Heart left ventricle (tissue), 16 donors: ENCODE results near the gene CBLB. TPM values are rescaled to one million over a fixed set of nuclear protein-coding genes. Genes with fewer than 3 reads are reported as not detected.
A peak's percentile ranks its signal among the peaks of the same experiment; 100 is the strongest.

ENCODE experiments used
- ATAC-seq, 4 donors: fragments of 200-7000 bp; cut with Tn5 transposase; one replicate each; pipeline ENCODE4 v1.9.1; 2020 to 2022; ENCODE audit warnings: moderate library complexity in 4 of 4, mild to moderate bottlenecking in 3 of 4, moderate number of reproducible peaks in 1 of 4
- DNase-seq, 5 donors: peaks; one replicate each; pipeline ENCODE4 v3.0.0-alpha.2; 2020
- H3K27ac ChIP-seq, 12 donors: fragments of 200-600 bp; sonication (generic) in 4 of 12; one replicate each; pipeline versions ENCODE4 v1.5.0 to v1.8.0; 2016 to 2022; ENCODE audit warnings: mild to moderate bottlenecking in 2 of 12
- H3K27me3 ChIP-seq, 9 donors: fragments of 200-600 bp; sonication (generic) in 2 of 9; one replicate each; pipeline versions ENCODE4 v1.5.1 to v1.8.0; 2016 to 2022; ENCODE audit warnings: mild to moderate bottlenecking in 3 of 9
- H3K36me3 ChIP-seq, 9 donors: fragments of 200-600 bp; sonication (generic) in 2 of 9; one replicate each; pipeline versions ENCODE4 v1.5.0 to v1.8.0; 2018 to 2022; ENCODE audit warnings: mild to moderate bottlenecking in 2 of 9
- H3K4me1 ChIP-seq, 12 donors: fragments of 200-600 bp; sonication (generic) in 4 of 12; one replicate each; pipeline versions ENCODE4 v1.5.0 to v1.8.0; 2016 to 2022; ENCODE audit warnings: mild to moderate bottlenecking in 3 of 12
- H3K4me3 ChIP-seq, 12 donors: fragments of 200-600 bp; sonication (generic) in 4 of 12; one replicate each; pipeline versions ENCODE4 v1.5.0 to v1.8.0; 2017 to 2022; ENCODE audit warnings: mild to moderate bottlenecking in 9 of 12, moderate library complexity in 4 of 12
- H3K9me3 ChIP-seq, 12 donors: fragments of 200-600 bp; sonication (generic) in 4 of 12; one replicate each; pipeline versions ENCODE4 v1.5.0 to v1.8.0; 2016 to 2022; ENCODE audit warnings: mild to moderate bottlenecking in 1 of 12
- CTCF ChIP-seq, 12 donors: fragments of 200-600 bp; sonication (generic) in 4 of 12; IDR thresholded peaks; one replicate each; pipeline versions ENCODE4 v1.5.0 to v1.8.0; 2018 to 2022; ENCODE audit warnings: antibody characterized with exemption in 12 of 12, mild to moderate bottlenecking in 5 of 12
- POLR2A ChIP-seq, 2 donors: fragments of 450-650 bp; IDR thresholded peaks; one replicate each; pipeline ENCODE4 v1.6.1; 2017; ENCODE audit warnings: antibody characterized with exemption in 2 of 2, mild to moderate bottlenecking in 2 of 2, moderate library complexity in 2 of 2
- WGBS, 4 donors: extraction: QIAGEN DNeasy Blood & Tissue Kit in 2 of 4; methylation state at CpG; one replicate each; pipeline versions ENCODE4 v1.1.5 to v1.1.7; 2013 to 2018; 5-methylcytosine and 5-hydroxymethylcytosine counted together
- intact Hi-C, 10 donors: fragments of 100-400 bp; cut with DNase I; formaldehyde crosslinking; loops; one replicate each; pipeline versions ENCODE4 v1.11.1 to v1.14.2; 2022
- polyA plus RNA-seq, 2 donors: library from polyadenylated mRNA; stranded (reverse); fragments of 200-250 nt; gene quantifications; one replicate each; pipeline ENCODE4 v1.2.3, GENCODE V29; 2013
- total RNA-seq, 9 donors: library from RNA; depleted of rRNA in 2 of 9; stranded (reverse); fragments of >200 nt in 2 of 9; fragmentation: NEBNext Ultra II Directional in 3 of 9; extraction: Animal tissue kit (Norgen Biotek cat#: 25700) in 3 of 9; gene quantifications; one replicate each; pipeline versions ENCODE4 v1.1.0 to v1.2.4, GENCODE V29; 2016 to 2023
- donor health status: ischemic (EF 13 %, LVEDD 7.1; RV severe dilation, severe dysfunction).
- donor health status: healthy with polysubstance abuse.
- donor health status: DM: no; HTN: yes; CAD: no.
- donor health status: DM: no; HTN: no; CAD: no.
- donor health status: ischemic (EF 25% LVEDD 6.9; RV normal size, moderate dysfunction).
- donor health status: ischemic (EF 25% LVEDD 5.7; RV mildly dilated, moderate dysfunction).
- donor health status: healthy.
- donor health status: DM: yes; HTN: yes; CAD: no.
- donor health status: ischemic (EF 35%, LVEDD 5.7; RV mildly dilated, moderate dysfunction).
- donor health status: nonischemic (EF 11% LVEDD 7.7; RV severe dilation, severe dysfunction).
- donor health status: DM: yes; HTN: yes; CAD: no.
- donor health status: PGD.
- donor health status: ischemic (EF 29% LVEDD 5.4; RV normal size, mild dysfunction).
- donor health status: nonischemic (EF 23%, LVEDD 6.1; RV moderate dilation, normal function).

Gene CBLB
- total and polyA plus RNA-seq, 11 donors = 18.6 to 74.4 (median 42.3) TPM

- no peak overlapping the region for H3K27ac ChIP-seq
- H3K27me3 ChIP-seq = no peaks in the 10 kb centered on the region
- TF ChIP-seq CTCF (IDR thresholded peaks at IDR 0.05) = no peak
- TF ChIP-seq POLR2A (IDR thresholded peaks at IDR 0.05) = no peak
- WGBS, 4 donors = 65 to 77% (median 71%) methylated on average over 3 of the region's 3 CpGs
- peaks cover 0 to 23% (median 9%) of the 10 kb centered on the region in 12 donors for H3K4me1 ChIP-seq
- intact Hi-C loops = no loop called here
- no peak for DNase-seq
- H3K36me3 ChIP-seq = peaks cover 4 to 98% (median 86%) of the 10 kb centered on the region in 9 donors
- no peak for ATAC-seq
- H3K9me3 ChIP-seq = no peaks in the 10 kb centered on the region
- H3K4me3 ChIP-seq = no peak overlapping the region
Observed at GRCh38 chr3:105678017-105678416, 190.8 kb downstream of the CBLB start.

GRCh38 chr3:105676621-105677300 is 192.1 kb downstream of the CBLB start:
- H3K9me3 ChIP-seq = no peaks in the 10 kb centered on the region
- H3K36me3 ChIP-seq = peaks cover 4 to 96% (median 78%) of the 10 kb centered on the region in 9 donors
- TF ChIP-seq CTCF (IDR thresholded peaks at IDR 0.05) (no peak), POLR2A (IDR thresholded peaks at IDR 0.05) (no peak)
- no peak overlapping the region for H3K4me3 ChIP-seq
- peaks cover 0 to 23% (median 9%) of the 10 kb centered on the region in 12 donors for H3K4me1 ChIP-seq
- ATAC-seq = no peak
- H3K27me3 ChIP-seq = no peaks in the 10 kb centered on the region
- 85 to 93% (median 87%) methylated on average over 5 of the region's 5 CpGs for WGBS, 4 donors
- intact Hi-C loops = no loop called here
- DNase-seq = no peak
- H3K27ac ChIP-seq = no peak overlapping the region

GRCh38 chr3:105674437-105675065 is 194.3 kb downstream of the CBLB start:
- TF ChIP-seq CTCF (IDR thresholded peaks at IDR 0.05) (no peak), POLR2A (IDR thresholded peaks at IDR 0.05) (no peak)
- H3K4me1 ChIP-seq = peaks cover 0 to 23% (median 9%) of the 10 kb centered on the region in 12 donors
- peak in 4 of 5 donors; percentile 24 to 39 (median 32) for DNase-seq
- no peaks in the 10 kb centered on the region for H3K9me3 ChIP-seq
- peak; percentile 93 to 97 (median 94) for ATAC-seq
- no peaks in the 10 kb centered on the region for H3K27me3 ChIP-seq
- intact Hi-C loops = no loop called here
- H3K36me3 ChIP-seq = peaks cover 4 to 96% (median 74%) of the 10 kb centered on the region in 9 donors
- peak overlapping the region in 10 of 12 donors; percentile 3 to 79 (median 46) for H3K27ac ChIP-seq
- no peak overlapping the region for H3K4me3 ChIP-seq

- TF ChIP-seq POLR2A (IDR thresholded peaks at IDR 0.05) (no peak), CTCF (IDR thresholded peaks at IDR 0.05) (no peak)
- no peaks in the 10 kb centered on the region for H3K9me3 ChIP-seq
- peaks cover 0 to 21% (median 9%) of the 10 kb centered on the region in 12 donors for H3K4me1 ChIP-seq
- DNase-seq = no peak
- no peaks in the 10 kb centered on the region for H3K27me3 ChIP-seq
- intact Hi-C loops = no loop called here
- peaks cover 1 to 96% (median 73%) of the 10 kb centered on the region in 9 donors for H3K36me3 ChIP-seq
- H3K27ac ChIP-seq = no peak overlapping the region
- ATAC-seq = no peak
- H3K4me3 ChIP-seq = no peak overlapping the region
- 93 to 100% (median 97%) methylated on average over 5 of the region's 5 CpGs for whole genome bisulfite sequencing, 4 donors
Observed at GRCh38 chr3:105672996-105673395, 195.8 kb downstream of the CBLB start.
